Activated naive CD8-positive, alpha-beta T cell treated with anti-CD3 and anti-CD28 coated beads, Interleukin-2, amount 50 U/mL, for 16 hours (primary cell): ENCODE measurements around the gene ICE2.

Experiments used
- DNase-seq: peaks from one replicate; pipeline ENCODE4 v3.0.0-alpha.2; 2020; ENCODE audit warnings: low read depth, low spot score

ICE2 gene

GRCh38 chr15:60371175-60372051, 107.5 kb downstream of the ICE2 start:
- DNase-seq = no peak

- DNase-seq = no peak
These were observed 108.1 kb downstream of the ICE2 start for GRCh38 chr15:60370869-60371136.

- DNase-seq = no peak
These were observed 108.7 kb downstream of the ICE2 start for GRCh38 chr15:60370105-60370868.

- DNase-seq = no peak
These were observed 109.2 kb downstream of the ICE2 start for GRCh38 chr15:60369696-60370095.
